Neural cell (in vitro differentiated cells): ENCODE data around the gene NUFIP2. TPM values are rescaled to one million over a fixed set of nuclear protein-coding genes. Genes with fewer than 3 reads are reported as not detected.

Experiments
- H2AFZ ChIP-seq: fragments of 200-600, 300-800 bp; sonication (generic), shearing (Covaris generic); 2 replicates; pipeline ENCODE4 v1.6.0; 2014; ENCODE audit warnings: low read depth, mild to moderate bottlenecking, antibody characterized with exemption, low read length, moderate library complexity
- H3F3A ChIP-seq: fragments of 200-600 bp; shearing (Covaris generic); 2 replicates; pipeline ENCODE4 v1.6.1; 2016; ENCODE audit warnings: mild to moderate bottlenecking, moderate library complexity, mixed read lengths, antibody characterized with exemption, low read length; ENCODE audit not compliant: insufficient read depth, poor library complexity, severe bottlenecking
- H3K27ac ChIP-seq: fragments of 200-600, 300-800 bp; sonication (generic), shearing (Covaris generic); 2 replicates; pipeline ENCODE4 v1.5.1; 2014; ENCODE audit warnings: mild to moderate bottlenecking, low read length, moderate library complexity
- H3K27me3 ChIP-seq: fragments of 300-800, 200-600 bp; sonication (generic), shearing (Covaris generic); 2 replicates; pipeline ENCODE4 v1.6.0; 2014; ENCODE audit warnings: mild to moderate bottlenecking, low read depth, low read length, moderate library complexity; ENCODE audit not compliant: insufficient read depth
- H3K36me3 ChIP-seq: fragments of 300-800, 200-600 bp; sonication (generic), shearing (Covaris generic); 2 replicates; pipeline ENCODE4 v1.5.1; 2014; ENCODE audit warnings: mild to moderate bottlenecking, antibody characterized with exemption, low read length, moderate library complexity; ENCODE audit not compliant: insufficient read depth
- H3K4me2 ChIP-seq: fragments of 300-800, 200-600 bp; sonication (generic), shearing (Covaris generic); 2 replicates; pipeline ENCODE4 v1.6.0; 2014; ENCODE audit warnings: mild to moderate bottlenecking, low read length
- H3K4me3 ChIP-seq: fragments of 300-800, 200-600 bp; sonication (generic), shearing (Covaris generic); 2 replicates; pipeline ENCODE4 v1.5.1; 2014; ENCODE audit warnings: mild to moderate bottlenecking, low read length, moderate library complexity
- H3K79me2 ChIP-seq: fragments of 200-600 bp; shearing (Covaris generic); replicated peaks from 2 replicates; pipeline ENCODE4 v1.6.0; 2014; ENCODE audit warnings: mild to moderate bottlenecking, low read length, moderate library complexity; ENCODE audit not compliant: insufficient read depth
- H3K9ac ChIP-seq: fragments of 300-800, 200-600 bp; sonication (generic), shearing (Covaris generic); 2 replicates; pipeline ENCODE4 v1.6.1; 2016; ENCODE audit warnings: mild to moderate bottlenecking, low read length, mixed read lengths
- H3K9me2 ChIP-seq: fragments of 200-600 bp; shearing (Covaris generic); 2 replicates; pipeline ENCODE4 v1.6.1; 2016; ENCODE audit warnings: mild to moderate bottlenecking, low read length, mixed read lengths; ENCODE audit not compliant: insufficient read depth
- H3K9me3 ChIP-seq: fragments of 200-600, 300-800 bp; sonication (generic), shearing (Covaris generic); 2 replicates; pipeline ENCODE4 v1.6.1; 2016; ENCODE audit warnings: mild to moderate bottlenecking, mixed run types, low read length, moderate library complexity, mixed read lengths
- H4K20me1 ChIP-seq: fragments of 200-600 bp; shearing (Covaris generic); 2 replicates; pipeline ENCODE4 v1.6.1; 2016; ENCODE audit warnings: mild to moderate bottlenecking, mixed run types; ENCODE audit not compliant: insufficient read depth
- EP300 ChIP-seq: fragments of 450-650 bp; conservative IDR thresholded peaks from 2 replicates; pipeline ENCODE4 v1.6.1; 2014; ENCODE audit warnings: antibody characterized with exemption, mild to moderate bottlenecking, moderate library complexity; ENCODE audit not compliant: poor library complexity, severe bottlenecking
- EZH2 ChIP-seq: fragments of 200-600, 300-800 bp; shearing (Covaris generic), sonication (generic); IDR thresholded peaks from 2 replicates; pipeline ENCODE4 v1.6.1; 2014; ENCODE audit warnings: antibody characterized with exemption, low read length, borderline replicate concordance, mild to moderate bottlenecking; ENCODE audit not compliant: insufficient read depth, poor library complexity, severe bottlenecking
- MXI1 ChIP-seq: fragments of 450-650 bp; conservative IDR thresholded peaks from 2 replicates; pipeline ENCODE4 v1.6.1; 2014; ENCODE audit warnings: antibody characterized with exemption, mild to moderate bottlenecking; ENCODE audit not compliant: poor library complexity, severe bottlenecking
- POLR2AphosphoS5 ChIP-seq: IDR thresholded peaks from 2 replicates; pipeline ENCODE4 v1.6.1; 2012
- RAD21 ChIP-seq: fragments of 450-650 bp; conservative IDR thresholded peaks from 2 replicates; pipeline ENCODE4 v1.6.1; 2014; ENCODE audit warnings: antibody characterized with exemption, mild to moderate bottlenecking, moderate library complexity
- SMC3 ChIP-seq: fragments of 450-650 bp; conservative IDR thresholded peaks from 2 replicates; pipeline ENCODE4 v1.6.1; 2014; ENCODE audit warnings: antibody characterized with exemption, mild to moderate bottlenecking, moderate library complexity; ENCODE audit not compliant: poor library complexity
- TAF1 ChIP-seq: IDR thresholded peaks from 2 replicates; pipeline ENCODE4 v1.6.1; 2012; ENCODE audit warnings: low read depth
- polyA plus RNA-seq: library from polyadenylated mRNA; depleted of rRNA; stranded (reverse); fragments of >200 nt; gene quantifications from 2 replicates; pipeline ENCODE4 v1.2.3, GENCODE V29; 2014
- TF ChIP-seq, protein P1 (sequence below): fragments of 450-650 bp; IDR thresholded peaks from 2 replicates; pipeline ENCODE4 v1.5.1; 2014; ENCODE audit warnings: antibody characterized with exemption, mild to moderate bottlenecking, moderate library complexity; ENCODE audit not compliant: poor library complexity, severe bottlenecking
- TF ChIP-seq, protein P2 (sequence below): IDR thresholded peaks from 2 replicates; pipeline ENCODE4 v1.6.1; 2012; ENCODE audit warnings: borderline replicate concordance

Gene NUFIP2
- polyA plus RNA-seq, 1 donor from 2014 or later: 22.4 TPM

DNA sequence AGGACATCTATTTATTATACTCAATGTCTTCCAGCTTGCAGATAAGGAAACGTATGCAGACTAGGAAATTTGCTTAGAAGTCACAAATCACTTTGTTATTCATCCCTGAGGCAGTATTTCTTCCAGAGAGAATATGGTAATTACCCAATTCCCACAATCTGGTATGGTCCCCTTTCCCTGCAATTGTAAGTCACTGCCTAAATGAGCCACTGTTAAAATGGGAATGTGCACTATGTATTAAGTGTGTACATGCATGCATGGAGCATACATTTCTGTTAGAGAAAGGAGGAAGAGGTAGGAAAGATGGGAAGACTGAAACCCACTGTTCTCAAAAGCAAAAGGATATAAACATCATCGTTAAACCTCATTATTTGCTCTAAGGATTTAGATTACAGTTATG lies 10.0 kb downstream of the NUFIP2 start:
- H3K9me2 ChIP-seq: no peaks in the 10 kb centered on the region
- no peak overlapping the region for H2AFZ ChIP-seq
- peaks cover 3% of the 10 kb centered on the region for H3K9me3 ChIP-seq
- TF ChIP-seq, protein P1, sequence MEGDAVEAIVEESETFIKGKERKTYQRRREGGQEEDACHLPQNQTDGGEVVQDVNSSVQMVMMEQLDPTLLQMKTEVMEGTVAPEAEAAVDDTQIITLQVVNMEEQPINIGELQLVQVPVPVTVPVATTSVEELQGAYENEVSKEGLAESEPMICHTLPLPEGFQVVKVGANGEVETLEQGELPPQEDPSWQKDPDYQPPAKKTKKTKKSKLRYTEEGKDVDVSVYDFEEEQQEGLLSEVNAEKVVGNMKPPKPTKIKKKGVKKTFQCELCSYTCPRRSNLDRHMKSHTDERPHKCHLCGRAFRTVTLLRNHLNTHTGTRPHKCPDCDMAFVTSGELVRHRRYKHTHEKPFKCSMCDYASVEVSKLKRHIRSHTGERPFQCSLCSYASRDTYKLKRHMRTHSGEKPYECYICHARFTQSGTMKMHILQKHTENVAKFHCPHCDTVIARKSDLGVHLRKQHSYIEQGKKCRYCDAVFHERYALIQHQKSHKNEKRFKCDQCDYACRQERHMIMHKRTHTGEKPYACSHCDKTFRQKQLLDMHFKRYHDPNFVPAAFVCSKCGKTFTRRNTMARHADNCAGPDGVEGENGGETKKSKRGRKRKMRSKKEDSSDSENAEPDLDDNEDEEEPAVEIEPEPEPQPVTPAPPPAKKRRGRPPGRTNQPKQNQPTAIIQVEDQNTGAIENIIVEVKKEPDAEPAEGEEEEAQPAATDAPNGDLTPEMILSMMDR: no peak
- no peak for TF ChIP-seq RAD21
- TF ChIP-seq POLR2AphosphoS5: no peak
- no peak for TF ChIP-seq SMC3
- TF ChIP-seq MXI1: no peak
- TF ChIP-seq, protein P2, sequence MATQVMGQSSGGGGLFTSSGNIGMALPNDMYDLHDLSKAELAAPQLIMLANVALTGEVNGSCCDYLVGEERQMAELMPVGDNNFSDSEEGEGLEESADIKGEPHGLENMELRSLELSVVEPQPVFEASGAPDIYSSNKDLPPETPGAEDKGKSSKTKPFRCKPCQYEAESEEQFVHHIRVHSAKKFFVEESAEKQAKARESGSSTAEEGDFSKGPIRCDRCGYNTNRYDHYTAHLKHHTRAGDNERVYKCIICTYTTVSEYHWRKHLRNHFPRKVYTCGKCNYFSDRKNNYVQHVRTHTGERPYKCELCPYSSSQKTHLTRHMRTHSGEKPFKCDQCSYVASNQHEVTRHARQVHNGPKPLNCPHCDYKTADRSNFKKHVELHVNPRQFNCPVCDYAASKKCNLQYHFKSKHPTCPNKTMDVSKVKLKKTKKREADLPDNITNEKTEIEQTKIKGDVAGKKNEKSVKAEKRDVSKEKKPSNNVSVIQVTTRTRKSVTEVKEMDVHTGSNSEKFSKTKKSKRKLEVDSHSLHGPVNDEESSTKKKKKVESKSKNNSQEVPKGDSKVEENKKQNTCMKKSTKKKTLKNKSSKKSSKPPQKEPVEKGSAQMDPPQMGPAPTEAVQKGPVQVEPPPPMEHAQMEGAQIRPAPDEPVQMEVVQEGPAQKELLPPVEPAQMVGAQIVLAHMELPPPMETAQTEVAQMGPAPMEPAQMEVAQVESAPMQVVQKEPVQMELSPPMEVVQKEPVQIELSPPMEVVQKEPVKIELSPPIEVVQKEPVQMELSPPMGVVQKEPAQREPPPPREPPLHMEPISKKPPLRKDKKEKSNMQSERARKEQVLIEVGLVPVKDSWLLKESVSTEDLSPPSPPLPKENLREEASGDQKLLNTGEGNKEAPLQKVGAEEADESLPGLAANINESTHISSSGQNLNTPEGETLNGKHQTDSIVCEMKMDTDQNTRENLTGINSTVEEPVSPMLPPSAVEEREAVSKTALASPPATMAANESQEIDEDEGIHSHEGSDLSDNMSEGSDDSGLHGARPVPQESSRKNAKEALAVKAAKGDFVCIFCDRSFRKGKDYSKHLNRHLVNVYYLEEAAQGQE: no peak
- TF ChIP-seq EZH2: no peak
- TF ChIP-seq EP300: no peak
- no peak for TF ChIP-seq TAF1
- H3F3A ChIP-seq: no peaks in the 10 kb centered on the region
- H3K4me2 ChIP-seq: no peak overlapping the region
- H3K4me3 ChIP-seq: peak overlapping the region; percentile 38
- H3K27me3 ChIP-seq: no peaks in the 10 kb centered on the region
- H3K27ac ChIP-seq: no peak overlapping the region
- no peaks in the 10 kb centered on the region for H4K20me1 ChIP-seq
- peaks cover 10% of the 10 kb centered on the region for H3K36me3 ChIP-seq
- H3K9ac ChIP-seq: no peak overlapping the region
- H3K79me2 ChIP-seq: peaks cover 89% of the 10 kb centered on the region

- Histone ChIP-seq H3K79me2 (peaks cover 89% of the 10 kb centered on the region), H4K20me1 (no peaks in the 10 kb centered on the region), H3K4me2 (no peak overlapping the region), H3K27ac (no peak overlapping the region), H3K36me3 (peaks cover 10% of the 10 kb centered on the region), H3K9ac (no peak overlapping the region), H3F3A (no peaks in the 10 kb centered on the region), H3K9me2 (no peaks in the 10 kb centered on the region), H3K4me3 (peak overlapping the region; percentile 38), H3K9me3 (peaks cover 3% of the 10 kb centered on the region), H3K27me3 (no peaks in the 10 kb centered on the region), H2AFZ (no peak overlapping the region)
- TF ChIP-seq TAF1 (no peak), MXI1 (no peak)
- TF ChIP-seq, protein P2: no peak
- TF ChIP-seq, protein P1: no peak
Observed at GRCh38 chr17:29283496-29283895, 10.5 kb downstream of the NUFIP2 start.
